Measurements from ENCODE around the gene MCM5.
"Not testable (repeated sequence)": the region's sequence is repeated elsewhere in the genome, so short reads cannot be mapped to it uniquely, and the experiment has no call there.

Gene MCM5

DNA sequence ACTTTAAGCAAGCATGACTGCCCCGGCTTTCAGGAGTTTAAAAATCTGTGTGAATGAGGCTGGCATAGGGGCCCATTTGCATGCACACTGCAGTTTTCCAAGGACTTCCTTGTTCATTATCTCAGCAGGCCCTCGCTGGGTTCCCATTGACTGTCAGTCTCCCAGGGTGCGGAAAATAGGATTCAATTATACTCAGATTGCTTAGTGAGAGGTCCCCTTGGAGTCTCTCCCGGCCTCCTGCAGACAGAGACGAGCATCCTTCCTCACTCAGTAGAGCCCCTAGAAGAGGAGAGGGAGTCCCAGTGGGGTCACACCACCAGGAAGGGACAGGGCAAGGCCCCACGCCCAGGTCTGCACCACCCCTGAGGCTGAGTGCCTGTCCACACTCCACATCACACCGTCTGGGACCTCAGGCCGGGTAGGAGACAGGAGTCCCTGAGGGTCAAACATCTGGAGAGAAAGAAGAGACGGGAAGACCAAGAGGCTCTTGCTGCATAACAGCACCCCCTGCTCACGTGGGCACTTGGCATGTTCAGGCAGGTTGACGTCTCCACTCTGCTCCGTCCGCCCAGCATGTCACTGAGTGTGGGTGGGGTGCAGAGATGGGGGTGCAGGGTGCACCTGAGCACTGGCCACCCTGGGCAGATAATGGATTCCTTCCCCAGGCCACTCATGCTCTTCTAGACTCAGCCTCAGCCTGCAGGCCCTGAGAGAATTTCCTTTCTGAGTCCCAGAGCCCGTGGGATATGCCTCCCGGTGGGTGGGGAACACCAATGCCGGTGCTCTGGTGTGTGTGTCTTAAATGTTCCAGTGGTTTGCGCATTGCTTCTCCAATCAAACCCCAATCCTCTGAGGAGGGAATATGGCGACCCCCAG, 58.8 kb downstream of the MCM5 start:
- Histone ChIP-seq H3K27ac (no peak overlapping the region), H3K4me3 (ENCODE audit: low read depth, low read length) (no peak overlapping the region), H3K36me3 (no peaks in the 10 kb centered on the region), H3K27me3 (ENCODE audit: insufficient read depth, low read depth, severe bottlenecking) (no peaks in the 10 kb centered on the region), H3K9me3 (ENCODE audit: severe bottlenecking) (no peaks in the 10 kb centered on the region)
- TF ChIP-seq, protein P1, sequence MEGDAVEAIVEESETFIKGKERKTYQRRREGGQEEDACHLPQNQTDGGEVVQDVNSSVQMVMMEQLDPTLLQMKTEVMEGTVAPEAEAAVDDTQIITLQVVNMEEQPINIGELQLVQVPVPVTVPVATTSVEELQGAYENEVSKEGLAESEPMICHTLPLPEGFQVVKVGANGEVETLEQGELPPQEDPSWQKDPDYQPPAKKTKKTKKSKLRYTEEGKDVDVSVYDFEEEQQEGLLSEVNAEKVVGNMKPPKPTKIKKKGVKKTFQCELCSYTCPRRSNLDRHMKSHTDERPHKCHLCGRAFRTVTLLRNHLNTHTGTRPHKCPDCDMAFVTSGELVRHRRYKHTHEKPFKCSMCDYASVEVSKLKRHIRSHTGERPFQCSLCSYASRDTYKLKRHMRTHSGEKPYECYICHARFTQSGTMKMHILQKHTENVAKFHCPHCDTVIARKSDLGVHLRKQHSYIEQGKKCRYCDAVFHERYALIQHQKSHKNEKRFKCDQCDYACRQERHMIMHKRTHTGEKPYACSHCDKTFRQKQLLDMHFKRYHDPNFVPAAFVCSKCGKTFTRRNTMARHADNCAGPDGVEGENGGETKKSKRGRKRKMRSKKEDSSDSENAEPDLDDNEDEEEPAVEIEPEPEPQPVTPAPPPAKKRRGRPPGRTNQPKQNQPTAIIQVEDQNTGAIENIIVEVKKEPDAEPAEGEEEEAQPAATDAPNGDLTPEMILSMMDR (IDR thresholded peaks at IDR 0.05; ENCODE audit: low read depth, low read length), result no peak
- DNase-seq, result no peak

DNA sequence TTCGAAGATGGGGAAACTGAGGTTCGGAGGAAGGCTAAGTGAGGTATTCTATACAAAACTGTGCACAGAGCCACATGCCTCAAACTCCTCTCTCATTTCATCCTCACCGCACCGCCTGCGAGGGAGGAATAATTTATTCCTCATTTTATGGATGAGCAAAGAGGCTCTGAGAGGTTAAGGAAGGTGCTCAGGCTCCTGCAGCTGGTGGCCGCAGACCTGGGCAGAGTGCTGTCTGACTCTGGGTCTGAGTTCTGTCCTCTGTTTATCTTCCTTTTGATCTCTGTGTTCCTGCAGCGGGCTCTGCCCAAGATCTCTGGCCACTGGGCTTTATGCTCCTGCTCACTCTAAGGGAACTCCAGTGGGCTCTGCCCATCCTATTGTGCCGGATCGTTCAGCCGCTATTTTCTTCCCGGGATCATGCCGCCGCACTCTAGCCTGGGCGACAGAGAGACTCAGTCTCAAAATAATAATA, 59.5 kb downstream of the MCM5 start:
- no peaks in the 10 kb centered on the region for H3K36me3 ChIP-seq
- H3K4me3 ChIP-seq (ENCODE audit: low read depth, low read length), result no peak overlapping the region
- no peak for DNase-seq
- H3K9me3 ChIP-seq (ENCODE audit: severe bottlenecking), result no peaks in the 10 kb centered on the region
- no peak overlapping the region for H3K27ac ChIP-seq
- no peaks in the 10 kb centered on the region for H3K27me3 ChIP-seq (ENCODE audit: insufficient read depth, low read depth, severe bottlenecking)
- TF ChIP-seq, protein P1 (IDR thresholded peaks at IDR 0.05; ENCODE audit: low read depth, low read length), result no peak

DNA sequence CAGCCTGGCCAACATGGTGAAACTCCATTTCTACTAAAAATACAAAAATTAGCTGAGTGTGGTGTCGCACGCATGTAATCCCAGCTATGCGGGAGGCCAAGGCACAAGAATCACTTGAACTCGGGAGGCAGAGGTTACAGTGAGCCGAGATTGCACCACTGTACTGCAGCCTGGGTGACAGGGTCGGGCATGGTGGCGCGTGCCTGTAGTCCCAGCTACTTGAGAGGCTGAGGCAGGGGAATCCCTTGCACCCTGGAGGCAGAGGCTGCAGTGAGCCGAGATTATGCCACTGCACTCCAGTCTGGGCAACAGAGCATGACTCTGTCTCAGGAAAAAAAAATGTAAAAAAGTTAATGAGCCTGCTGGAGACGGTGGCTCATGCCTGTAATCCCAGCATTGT, 60.0 kb downstream of the MCM5 start:
- not testable (repeated sequence) for H3K27me3 ChIP-seq (ENCODE audit: insufficient read depth, low read depth, severe bottlenecking)

DNA sequence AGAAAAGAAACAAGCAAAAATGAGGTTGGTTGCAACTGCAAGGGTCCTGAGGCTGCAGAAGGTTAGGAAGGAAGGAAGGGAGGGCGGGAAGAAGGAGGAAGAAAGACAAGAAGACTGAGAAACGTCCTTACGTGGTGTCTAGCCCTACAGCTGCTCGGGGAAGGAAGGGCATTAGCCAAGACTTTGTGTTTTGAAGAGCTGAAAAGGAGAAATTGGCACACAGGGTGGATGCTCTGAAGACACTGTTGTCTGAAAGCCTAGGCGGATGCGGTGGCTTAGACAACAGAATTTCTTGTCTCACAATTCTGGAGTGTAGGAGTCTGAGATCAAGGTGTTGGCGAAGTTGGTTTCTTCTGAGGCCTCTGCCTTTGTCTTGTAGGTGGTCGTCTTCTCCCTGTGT, 60.7 kb downstream of the MCM5 start:
- Histone ChIP-seq H3K36me3 (no peaks in the 10 kb centered on the region), H3K27me3 (ENCODE audit: insufficient read depth, low read depth, severe bottlenecking) (no peaks in the 10 kb centered on the region), H3K9me3 (ENCODE audit: severe bottlenecking) (no peaks in the 10 kb centered on the region), H3K4me3 (ENCODE audit: low read depth, low read length) (no peak overlapping the region), H3K27ac (no peak overlapping the region)
- TF ChIP-seq, protein P1 (IDR thresholded peaks at IDR 0.05; ENCODE audit: low read depth, low read length), result no peak
- no peak for DNase-seq

More for the DNA sequence above, 60.0 kb downstream of the MCM5 start:
- H3K27ac ChIP-seq; H3K4me3 ChIP-seq (ENCODE audit: low read depth, low read length); H3K36me3 ChIP-seq; H3K9me3 ChIP-seq (ENCODE audit: severe bottlenecking); DNase-seq: not testable (repeated sequence)

DNA sequence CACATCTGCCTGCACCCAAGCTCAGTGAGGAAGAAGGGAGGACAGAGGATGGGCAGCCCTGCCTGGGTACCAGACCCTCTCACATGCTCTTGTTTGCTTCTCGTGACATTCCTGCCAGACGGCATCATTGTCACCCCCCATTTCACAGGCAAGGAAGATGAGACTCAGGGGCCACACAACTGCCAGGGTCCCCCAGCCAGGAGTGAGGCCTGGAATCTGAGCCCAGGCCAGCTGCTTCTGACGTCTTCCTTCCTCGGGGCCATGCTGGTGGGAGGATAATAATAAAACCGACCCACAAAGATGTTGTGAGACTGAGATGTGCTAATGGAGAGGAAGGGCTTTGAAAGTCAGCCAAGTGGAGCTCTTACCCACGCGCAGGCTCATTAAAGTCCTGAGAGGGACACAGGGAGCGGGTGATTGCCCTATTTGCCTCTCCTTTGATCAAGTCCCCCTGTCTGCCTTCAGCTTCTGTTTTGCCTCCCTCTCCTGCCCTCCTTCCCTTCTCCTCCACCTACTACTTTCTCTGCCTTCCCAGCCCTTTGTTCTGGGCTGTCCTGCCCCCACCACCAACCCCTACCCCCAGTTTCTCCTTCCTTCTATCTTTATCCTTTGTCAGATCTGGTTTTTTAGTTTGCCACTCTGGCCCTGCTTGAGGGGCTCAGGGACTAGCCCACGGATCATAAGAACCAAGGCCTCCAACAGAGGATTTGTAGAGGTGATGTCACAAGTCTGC, 62.7 kb downstream of the MCM5 start:
- Histone ChIP-seq H3K9me3 (ENCODE audit: severe bottlenecking) (no peaks in the 10 kb centered on the region), H3K36me3 (no peaks in the 10 kb centered on the region), H3K27ac (no peak overlapping the region), H3K4me3 (ENCODE audit: low read depth, low read length) (no peak overlapping the region), H3K27me3 (ENCODE audit: insufficient read depth, low read depth, severe bottlenecking) (no peaks in the 10 kb centered on the region)
- no peak for DNase-seq
- TF ChIP-seq, protein P1 (IDR thresholded peaks at IDR 0.05; ENCODE audit: low read depth, low read length), result no peak

DNA sequence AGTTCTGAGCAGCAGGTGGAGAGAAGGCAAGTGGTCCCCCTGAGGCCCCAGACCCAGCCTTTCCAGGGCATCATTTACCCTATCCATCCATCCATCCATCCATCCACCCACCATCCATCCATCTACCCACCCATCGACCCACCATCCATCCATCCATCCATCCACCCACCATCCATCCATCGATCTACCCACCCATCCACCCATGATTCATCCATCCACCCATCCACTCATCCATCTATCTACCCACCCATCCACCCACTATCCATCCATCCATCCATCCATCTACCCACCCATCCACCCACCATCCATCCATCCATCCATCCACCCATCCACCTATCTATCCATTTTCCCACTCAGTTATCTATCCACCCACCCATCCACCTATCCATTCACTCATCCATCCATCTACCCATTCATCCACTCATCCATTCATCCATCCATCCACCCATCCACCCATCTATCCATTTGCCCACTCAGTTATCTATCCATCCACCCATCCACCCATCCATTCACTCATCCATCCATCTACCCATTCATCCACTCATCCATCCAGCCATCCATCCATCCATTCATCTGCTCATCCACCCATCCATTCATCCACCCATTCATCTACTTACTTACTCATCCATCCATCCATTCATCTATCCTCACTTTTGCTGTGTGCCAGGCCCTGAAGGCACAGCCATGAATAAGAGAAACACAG, 63.4 kb downstream of the MCM5 start:
- Histone ChIP-seq H3K27me3 (ENCODE audit: insufficient read depth, low read depth, severe bottlenecking) (no peaks in the 10 kb centered on the region), H3K27ac (no peak overlapping the region), H3K4me3 (ENCODE audit: low read depth, low read length) (no peak overlapping the region), H3K9me3 (ENCODE audit: severe bottlenecking) (no peaks in the 10 kb centered on the region), H3K36me3 (no peaks in the 10 kb centered on the region)
- DNase-seq, result no peak
- TF ChIP-seq, protein P1 (IDR thresholded peaks at IDR 0.05; ENCODE audit: low read depth, low read length), result no peak

All from WERI-Rb-1 (cell line).